Measurements from ENCODE around the gene PVR.
A peak's percentile ranks its signal among the peaks of the same experiment; 100 is the strongest.
"Not testable (repeated sequence)": the region's sequence is repeated elsewhere in the genome, so short reads cannot be mapped to it uniquely, and the experiment has no call there.

PVR gene

DNA sequence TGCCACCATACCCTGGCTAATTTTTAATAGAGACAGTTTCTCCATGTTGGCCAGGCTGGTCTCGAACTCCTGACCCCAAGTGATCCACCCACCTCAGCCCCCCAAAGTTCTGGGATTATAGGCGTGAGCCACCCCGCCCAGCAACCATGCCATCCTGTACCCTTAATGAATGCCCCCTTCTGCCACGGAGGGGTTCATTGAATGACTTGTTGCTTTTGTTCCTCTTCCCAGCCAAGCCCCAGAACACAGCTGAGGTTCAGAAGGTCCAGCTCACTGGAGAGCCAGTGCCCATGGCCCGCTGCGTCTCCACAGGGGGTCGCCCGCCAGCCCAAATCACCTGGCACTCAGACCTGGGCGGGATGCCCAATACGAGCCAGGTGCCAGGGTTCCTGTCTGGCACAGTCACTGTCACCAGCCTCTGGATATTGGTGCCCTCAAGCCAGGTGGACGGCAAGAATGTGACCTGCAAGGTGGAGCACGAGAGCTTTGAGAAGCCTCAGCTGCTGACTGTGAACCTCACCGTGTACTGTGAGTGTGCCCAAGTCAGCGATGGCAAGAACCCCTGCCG is 6.0 kb downstream of the PVR start:
- ATAC-seq, result no peak
- Mint-ChIP-seq H3K4me3 (no peak overlapping the region), H3K27ac (no peak overlapping the region)

DNA sequence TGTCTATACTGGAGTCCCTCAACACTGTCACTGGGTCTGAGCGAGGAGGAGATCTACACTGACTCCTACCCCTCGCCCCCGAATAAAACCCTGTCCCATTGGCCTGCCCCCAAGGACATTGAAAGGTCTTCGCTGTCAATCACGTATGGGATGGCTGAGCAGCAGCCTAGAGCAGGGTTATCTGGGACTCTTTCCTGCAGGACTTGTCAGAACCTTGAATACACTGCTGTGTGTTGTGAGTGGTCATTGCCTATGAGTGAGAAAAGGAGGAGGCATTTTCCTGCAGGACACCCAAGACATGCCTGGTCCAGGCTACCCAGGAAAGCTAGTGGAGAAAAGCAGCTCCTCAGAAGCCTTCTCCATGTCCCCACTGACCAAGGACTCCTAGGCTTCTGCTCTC is 9.6 kb downstream of the PVR start:
- H3K36me3 Mint-ChIP-seq, result no peaks in the 10 kb centered on the region

More for the DNA sequence above, 6.0 kb downstream of the PVR start:
- Mint-ChIP-seq H3K27me3 (peaks cover 31% of the 10 kb centered on the region), H3K36me3 (no peaks in the 10 kb centered on the region), H3K9me3 (no peaks in the 10 kb centered on the region), H3K4me1 (peaks cover 11% of the 10 kb centered on the region)

DNA sequence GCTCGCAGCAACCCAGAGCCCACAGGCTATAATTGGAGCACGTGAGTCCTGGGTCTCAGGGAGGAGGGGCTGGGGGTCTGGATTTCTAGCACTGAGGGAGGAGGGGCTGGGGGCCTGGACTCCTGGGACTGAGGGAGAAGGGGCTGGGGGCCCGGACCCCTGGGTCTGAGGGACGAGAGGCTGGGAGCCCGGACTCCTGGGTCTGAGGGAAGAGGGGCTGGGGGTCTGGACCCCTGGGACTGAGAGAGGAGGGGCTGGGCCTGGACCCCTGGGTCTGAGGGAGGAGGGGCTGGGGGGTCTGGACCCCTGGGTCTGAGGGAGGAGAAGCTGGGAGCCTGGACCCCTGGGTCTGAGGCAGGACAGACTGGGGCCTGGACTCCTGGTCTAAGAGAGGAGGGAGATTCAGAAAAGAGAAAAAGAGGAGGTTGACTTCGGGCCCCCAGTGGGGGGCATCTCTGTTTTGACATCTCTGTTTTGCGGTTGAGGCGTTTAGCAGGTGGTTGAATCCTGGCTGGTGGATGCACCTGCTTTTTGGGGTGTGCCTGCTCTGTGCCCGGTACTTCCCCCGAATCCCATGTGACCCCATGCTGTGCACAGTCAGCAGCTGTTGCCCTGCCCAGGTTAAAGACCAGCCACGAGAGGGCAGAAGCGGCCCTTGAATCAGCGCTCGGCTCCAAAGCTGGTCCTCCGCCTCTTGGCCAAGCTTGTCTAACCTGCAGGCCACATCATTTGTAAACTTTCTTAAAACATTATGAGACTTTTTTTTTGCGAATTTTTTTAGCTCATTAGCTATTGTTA is 10.5 kb downstream of the PVR start:
- Mint-ChIP-seq H3K36me3 (no peaks in the 10 kb centered on the region), H3K9me3 (no peaks in the 10 kb centered on the region), H3K4me1 (peaks cover 20% of the 10 kb centered on the region), H3K4me3 (no peak overlapping the region), H3K27me3 (peaks cover 8% of the 10 kb centered on the region), H3K27ac (no peak overlapping the region)
- peak; percentile 97 for ATAC-seq

More for the DNA sequence above, 9.6 kb downstream of the PVR start:
- Mint-ChIP-seq H3K27me3 (peaks cover 8% of the 10 kb centered on the region), H3K27ac (no peak overlapping the region), H3K4me1 (peaks cover 20% of the 10 kb centered on the region), H3K4me3 (no peak overlapping the region), H3K9me3 (no peaks in the 10 kb centered on the region)
- no peak for ATAC-seq

DNA sequence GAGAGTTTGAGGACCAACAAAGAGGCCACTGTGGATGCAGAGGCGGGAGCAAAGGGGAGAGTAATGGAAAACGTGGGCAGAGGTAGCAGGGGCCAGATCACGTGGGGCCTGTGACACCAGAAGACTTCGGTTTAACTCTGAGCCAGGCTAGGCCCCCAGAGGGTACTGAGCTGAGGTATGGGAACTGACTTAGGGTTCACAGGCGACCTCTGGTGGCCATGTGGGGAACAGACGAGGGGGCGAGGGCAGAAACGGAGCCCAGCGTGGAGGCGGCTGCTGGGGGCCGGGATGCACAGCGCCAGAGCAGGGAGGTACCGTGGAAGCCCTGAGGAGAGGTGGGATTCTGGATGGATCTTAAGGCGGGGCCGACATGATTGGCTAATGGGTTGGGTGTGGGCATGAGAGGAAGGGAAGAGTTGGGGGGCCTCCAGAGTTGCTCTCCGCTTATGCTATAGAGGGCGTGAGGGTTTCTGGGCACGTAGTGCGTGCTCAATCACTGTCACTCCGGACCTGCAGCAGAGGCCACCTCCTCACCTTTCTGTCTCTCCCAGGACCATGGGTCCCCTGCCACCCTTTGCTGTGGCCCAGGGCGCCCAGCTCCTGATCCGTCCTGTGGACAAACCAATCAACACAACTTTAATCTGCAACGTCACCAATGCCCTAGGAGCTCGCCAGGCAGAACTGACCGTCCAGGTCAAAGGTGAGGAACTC is 13.7 kb downstream of the PVR start:
- Mint-ChIP-seq H3K27me3 (peaks cover 16% of the 10 kb centered on the region), H3K36me3 (no peaks in the 10 kb centered on the region), H3K27ac (no peak overlapping the region), H3K9me3 (no peaks in the 10 kb centered on the region), H3K4me3 (no peak overlapping the region), H3K4me1 (peaks cover 20% of the 10 kb centered on the region)
- ATAC-seq, result peak; percentile 58

DNA sequence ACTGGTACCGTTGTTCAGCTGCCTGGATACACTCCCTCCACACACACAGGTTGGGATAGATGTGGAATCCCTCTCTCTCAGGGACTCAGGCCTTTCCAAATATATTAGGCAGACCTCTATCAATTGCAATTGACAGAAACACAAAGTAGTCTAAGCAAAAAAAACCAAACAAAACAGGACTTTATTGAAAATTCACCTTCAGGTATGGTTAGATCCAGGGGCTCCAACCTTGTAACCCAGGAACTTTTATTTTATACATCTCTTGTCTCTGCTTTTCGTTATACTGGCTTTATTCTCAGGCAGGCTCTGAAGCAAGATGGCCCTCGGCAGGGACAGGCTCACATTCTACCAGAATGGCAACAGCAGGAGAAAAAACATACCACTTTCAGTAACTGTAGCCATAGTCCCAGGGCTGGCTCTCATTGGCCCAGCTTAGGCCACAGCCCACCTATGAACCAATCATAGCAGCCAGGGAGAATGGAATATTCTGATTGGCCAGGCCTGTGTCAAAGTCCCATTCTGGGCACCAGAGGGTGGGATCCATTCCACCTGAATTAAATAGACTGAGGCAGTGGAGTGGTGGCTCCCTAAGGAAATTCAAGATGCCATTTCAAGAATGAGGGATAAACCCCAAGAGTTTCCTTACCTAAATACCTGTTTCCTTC is 14.5 kb downstream of the PVR start:
- Mint-ChIP-seq H3K27ac (no peak overlapping the region), H3K27me3 (peaks cover 23% of the 10 kb centered on the region), H3K36me3 (no peaks in the 10 kb centered on the region), H3K9me3 (no peaks in the 10 kb centered on the region), H3K4me1 (peaks cover 20% of the 10 kb centered on the region), H3K4me3 (no peak overlapping the region)
- ATAC-seq, result no peak

DNA sequence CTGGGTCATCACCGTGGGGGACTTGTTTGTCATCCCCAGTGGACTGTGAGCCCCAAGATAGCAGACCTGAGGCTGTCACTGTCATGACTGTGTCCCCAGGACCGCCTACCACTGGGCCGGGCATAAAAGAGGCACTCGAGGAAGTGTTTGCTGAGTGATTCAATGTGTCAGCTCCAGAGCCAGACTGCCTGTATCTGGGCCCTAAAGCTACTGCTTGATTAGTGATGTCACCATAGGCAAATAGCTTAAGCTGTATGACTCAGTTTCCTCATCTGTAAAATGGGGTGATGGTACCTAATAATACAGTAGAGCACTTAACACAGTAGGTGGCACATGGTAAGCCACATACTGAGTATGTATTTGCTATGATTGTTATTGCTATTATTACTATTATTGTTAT is 16.4 kb downstream of the PVR start:
- Mint-ChIP-seq H3K36me3 (no peaks in the 10 kb centered on the region), H3K27ac (no peak overlapping the region), H3K27me3 (peaks cover 24% of the 10 kb centered on the region), H3K4me3 (no peak overlapping the region), H3K4me1 (peaks cover 8% of the 10 kb centered on the region), H3K9me3 (no peaks in the 10 kb centered on the region)
- no peak for ATAC-seq

DNA sequence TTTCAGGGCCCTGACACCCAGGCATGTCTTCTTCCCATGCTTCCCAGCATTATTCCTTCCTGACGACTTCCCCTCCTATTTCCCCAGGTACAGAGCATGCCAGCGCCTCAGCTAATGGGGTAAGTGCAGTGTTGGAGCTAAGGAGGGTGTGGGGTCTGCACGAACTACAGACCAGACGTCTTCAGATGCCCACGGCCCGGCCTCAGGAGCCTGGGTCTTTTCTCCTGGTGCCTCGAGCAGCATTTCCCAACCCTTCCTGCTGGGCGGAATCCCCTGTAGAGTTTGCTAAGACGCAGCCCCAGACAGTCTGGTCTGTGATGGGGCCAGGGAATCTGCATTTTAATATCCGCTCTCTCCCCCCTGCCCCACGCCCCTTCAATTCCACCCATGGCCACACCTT is 17.5 kb downstream of the PVR start:
- no peaks in the 10 kb centered on the region for H3K9me3 Mint-ChIP-seq
- no peak overlapping the region for H3K27ac Mint-ChIP-seq
- ATAC-seq, result no peak
- H3K4me3 Mint-ChIP-seq, result no peak overlapping the region
- peaks cover 24% of the 10 kb centered on the region for H3K27me3 Mint-ChIP-seq
- H3K4me1 Mint-ChIP-seq, result peaks cover 8% of the 10 kb centered on the region
- H3K36me3 Mint-ChIP-seq, result no peaks in the 10 kb centered on the region

GRCh38 chr19:44661904-44662303 is 18.2 kb downstream of the PVR start:
- no peak for ATAC-seq
- Mint-ChIP-seq H3K27ac (no peak overlapping the region), H3K4me1 (peaks cover 6% of the 10 kb centered on the region), H3K4me3 (no peak overlapping the region), H3K9me3 (no peaks in the 10 kb centered on the region), H3K27me3 (peaks cover 24% of the 10 kb centered on the region), H3K36me3 (no peaks in the 10 kb centered on the region)

GRCh38 chr19:44662691-44663385 is 19.1 kb downstream of the PVR start:
- H3K4me3 Mint-ChIP-seq, result no peak overlapping the region
- H3K4me1 Mint-ChIP-seq, result no peaks in the 10 kb centered on the region
- H3K9me3 Mint-ChIP-seq, result no peaks in the 10 kb centered on the region
- H3K27ac Mint-ChIP-seq, result no peak overlapping the region
- no peak for ATAC-seq
- H3K27me3 Mint-ChIP-seq, result peaks cover 24% of the 10 kb centered on the region
- H3K36me3 Mint-ChIP-seq, result no peaks in the 10 kb centered on the region

DNA sequence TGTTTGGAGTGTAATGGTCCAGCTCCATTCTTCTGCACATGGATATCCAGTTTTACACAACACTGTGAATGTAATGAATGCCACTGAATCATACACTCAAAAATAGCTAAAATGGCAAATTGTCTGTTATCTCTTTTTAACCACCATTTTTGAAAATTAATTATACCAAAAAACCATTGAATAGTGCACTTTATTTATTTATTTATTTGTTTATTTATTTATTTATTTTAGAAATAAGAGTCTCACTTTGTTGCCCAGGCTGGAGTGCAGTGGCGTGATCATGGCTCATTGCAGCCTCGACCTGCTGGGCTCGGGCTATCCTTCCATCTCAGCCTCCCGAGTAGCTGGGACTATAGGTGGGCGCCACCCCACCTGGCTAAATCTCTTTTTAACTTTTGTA is 20.3 kb downstream of the PVR start:
- Mint-ChIP-seq H3K36me3 (no peaks in the 10 kb centered on the region), H3K27ac (no peak overlapping the region), H3K4me1 (no peaks in the 10 kb centered on the region), H3K4me3 (no peak overlapping the region), H3K27me3 (peaks cover 24% of the 10 kb centered on the region), H3K9me3 (no peaks in the 10 kb centered on the region)
- ATAC-seq, result no peak

DNA sequence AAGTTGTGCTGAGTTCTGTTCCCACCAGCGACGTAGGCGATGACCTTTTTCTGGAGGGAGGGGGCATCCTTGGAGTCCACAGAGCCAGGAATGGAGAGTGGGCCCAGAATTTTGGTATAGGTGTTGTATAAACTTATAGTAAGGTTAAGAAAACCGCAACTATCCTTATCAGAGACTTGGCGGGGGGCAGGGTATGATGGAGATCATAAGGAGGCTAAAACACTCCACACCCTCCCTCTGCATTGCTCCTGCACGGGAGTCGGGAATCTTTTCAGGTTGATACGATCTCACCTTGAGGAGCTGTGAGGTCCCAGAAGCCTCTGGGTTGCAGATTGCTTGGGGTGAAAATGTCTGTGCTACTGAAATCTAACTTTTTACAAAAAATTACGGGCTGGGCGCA is 21.3 kb downstream of the PVR start:
- no peaks in the 10 kb centered on the region for H3K36me3 Mint-ChIP-seq

GRCh38 chr19:44666852-44667556 is 23.3 kb downstream of the PVR start:
- H3K27ac Mint-ChIP-seq, result no peak overlapping the region
- ATAC-seq, result no peak
- H3K9me3 Mint-ChIP-seq, result no peaks in the 10 kb centered on the region
- peaks cover 11% of the 10 kb centered on the region for H3K27me3 Mint-ChIP-seq
- no peak overlapping the region for H3K4me3 Mint-ChIP-seq
- H3K4me1 Mint-ChIP-seq, result no peaks in the 10 kb centered on the region
- H3K36me3 Mint-ChIP-seq, result no peaks in the 10 kb centered on the region

More for the DNA sequence above, 21.3 kb downstream of the PVR start:
- ATAC-seq, result no peak
- no peaks in the 10 kb centered on the region for H3K9me3 Mint-ChIP-seq
- no peaks in the 10 kb centered on the region for H3K4me1 Mint-ChIP-seq
- H3K4me3 Mint-ChIP-seq, result no peak overlapping the region
- peaks cover 24% of the 10 kb centered on the region for H3K27me3 Mint-ChIP-seq
- no peak overlapping the region for H3K27ac Mint-ChIP-seq

DNA sequence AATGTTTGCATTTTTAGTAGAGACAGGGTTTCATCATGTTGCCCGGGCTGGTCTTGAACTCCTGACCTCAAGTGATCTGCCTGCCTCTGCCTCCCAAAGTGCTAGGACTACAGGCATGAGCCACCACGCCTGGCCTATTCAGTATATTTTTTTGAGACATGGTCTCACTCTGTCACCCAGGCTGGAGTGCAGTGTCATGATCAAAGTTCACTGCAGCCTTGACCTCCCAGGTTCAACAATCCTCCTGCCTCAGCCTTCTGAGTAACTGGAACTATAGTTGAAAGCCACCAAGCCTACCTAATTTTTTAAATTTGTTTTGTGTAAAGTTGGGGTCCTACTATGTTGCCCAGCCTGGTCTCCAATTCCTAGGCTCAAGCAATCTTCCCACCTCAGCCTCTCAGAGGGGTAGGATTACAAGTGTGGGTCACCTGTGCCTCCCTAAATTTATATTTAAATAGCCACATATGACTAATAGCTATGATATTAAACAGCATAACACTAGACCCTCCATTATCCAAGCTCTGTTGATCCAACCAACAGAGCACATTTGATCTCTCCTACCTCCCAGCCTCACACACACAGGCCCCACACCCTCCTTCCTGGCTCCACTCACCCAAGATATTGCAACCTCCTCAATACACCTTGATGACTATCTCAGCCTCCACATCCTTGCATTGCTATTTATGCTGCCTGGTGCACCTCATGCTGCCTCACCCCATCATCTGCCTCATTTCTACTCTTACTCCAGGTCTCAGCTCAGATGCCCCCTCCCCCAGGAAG is 25.5 kb downstream of the PVR start:
- no peaks in the 10 kb centered on the region for H3K36me3 Mint-ChIP-seq
- H3K27ac Mint-ChIP-seq, result no peak overlapping the region
- no peaks in the 10 kb centered on the region for H3K27me3 Mint-ChIP-seq
- ATAC-seq, result no peak
- H3K9me3 Mint-ChIP-seq, result no peaks in the 10 kb centered on the region
- no peaks in the 10 kb centered on the region for H3K4me1 Mint-ChIP-seq
- no peak overlapping the region for H3K4me3 Mint-ChIP-seq

GRCh38 chr19:44670027-44670426 is 26.3 kb downstream of the PVR start:
- not testable (repeated sequence) for H3K27me3 Mint-ChIP-seq, H3K9me3 Mint-ChIP-seq, ATAC-seq, H3K27ac Mint-ChIP-seq, H3K36me3 Mint-ChIP-seq, H3K4me3 Mint-ChIP-seq, H3K4me1 Mint-ChIP-seq
